Prostate gland (tissue), 2 donors: ENCODE results near the gene NUAK2. TPM values are rescaled to one million over a fixed set of nuclear protein-coding genes. Genes with fewer than 3 reads are reported as not detected.

Source experiments
- DNase-seq: peaks from one replicate; pipeline ENCODE4 v3.0.0-alpha.2; 2019; ENCODE audit warnings: low spot score
- H3K27ac ChIP-seq, 2 donors: fragments of 200-600 bp; sonication (generic); 2 replicates each; pipeline ENCODE4 v1.5.1; 2017 to 2019
- H3K27me3 ChIP-seq: fragments of 200-600 bp; sonication (generic); replicated peaks from 2 replicates; pipeline ENCODE4 v1.5.1; 2019; ENCODE audit not compliant: insufficient read depth
- H3K36me3 ChIP-seq, 2 donors: fragments of 200-600 bp; sonication (generic); 1 replicate in 1 of 2; 2 replicates in 1 of 2; pipeline versions ENCODE4 v1.5.1 to v1.8.1; 2017 to 2019
- H3K4me1 ChIP-seq: fragments of 200-600 bp; sonication (generic); replicated peaks from 2 replicates; pipeline ENCODE4 v1.5.1; 2019
- H3K4me3 ChIP-seq, 2 donors: fragments of 200-600 bp; sonication (generic); 2 replicates each; pipeline ENCODE4 v1.5.1; 2017 to 2019
- H3K9me3 ChIP-seq: fragments of 200-600 bp; sonication (generic); 2 replicates; pipeline ENCODE4 v1.5.1; 2017
- POLR2A ChIP-seq: fragments of 450-650 bp; IDR thresholded peaks from one replicate; pipeline ENCODE4 v1.6.1; 2016; ENCODE audit warnings: antibody characterized with exemption, mild to moderate bottlenecking
- POLR2AphosphoS5 ChIP-seq: sonication (generic); formaldehyde crosslinking; IDR thresholded peaks from one replicate; pipeline ENCODE4 v1.6.1; 2017; ENCODE audit warnings: antibody characterized with exemption
- WGBS: methylation state at CpG from one replicate; pipeline ENCODE4 v1.1.5; 2018; 5-methylcytosine and 5-hydroxymethylcytosine counted together
- intact Hi-C: fragments of 100-400 bp; cut with DNase I; formaldehyde crosslinking; loops from one replicate; pipeline ENCODE4 v1.14.2; 2022
- total RNA-seq, 2 donors: library from RNA; depleted of rRNA; stranded (reverse); fragments of >200 nt; gene quantifications; one replicate each; pipeline ENCODE4 v1.1.0, GENCODE V29; 2016
- TF ChIP-seq, protein P1 (sequence below), 4 experiments: fragments of 200-600 bp in 2 of 4; fragments of 450-650 bp in 2 of 4; sonication (generic) in 2 of 4; IDR thresholded peaks; 1 replicate in 3 of 4; 2 replicates in 1 of 4; pipeline ENCODE4 v1.5.1; 2016 to 2019; ENCODE audit warnings: antibody characterized with exemption in 4 of 4, mild to moderate bottlenecking in 2 of 4, moderate library complexity in 2 of 4

Gene NUAK2
- total RNA-seq, 2 donors from 2014 or later: 3.7 to 20.0 TPM

DNA sequence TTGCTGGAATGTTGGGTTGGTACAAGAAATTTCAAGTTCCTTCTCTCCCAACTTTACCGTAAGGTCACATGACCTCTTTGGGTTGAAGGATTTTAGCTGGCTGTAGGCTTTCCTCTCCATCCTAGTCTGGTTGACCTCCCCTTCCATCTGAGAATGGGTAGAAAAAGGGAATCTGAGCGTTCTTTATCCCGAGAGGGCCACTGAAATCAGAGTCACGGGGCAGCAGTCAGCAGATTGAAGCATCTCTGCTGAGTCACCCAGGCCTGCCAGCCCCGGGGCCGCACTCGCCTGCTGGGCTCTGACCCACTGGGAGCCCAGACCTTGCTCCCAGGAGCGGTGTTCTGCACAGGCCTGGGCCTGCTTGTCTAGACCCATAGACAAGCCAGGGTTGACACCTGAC is 62.8 kb downstream of the NUAK2 start:
- Histone ChIP-seq H3K4me3 (no peak overlapping the region), H3K4me1 (no peaks in the 10 kb centered on the region), H3K27me3 (no peaks in the 10 kb centered on the region), H3K9me3 (no peaks in the 10 kb centered on the region), H3K36me3 (no peaks in the 10 kb centered on the region), H3K27ac (no peak overlapping the region)
- intact Hi-C loops: loop anchor here (5.0 kb wide), 3 partner anchors 116 to 281 kb away; partner anchors contain the start of gene RBBP5
- DNase-seq: no peak
- TF ChIP-seq POLR2A (no peak), POLR2AphosphoS5 (no peak)
- TF ChIP-seq, protein P1, sequence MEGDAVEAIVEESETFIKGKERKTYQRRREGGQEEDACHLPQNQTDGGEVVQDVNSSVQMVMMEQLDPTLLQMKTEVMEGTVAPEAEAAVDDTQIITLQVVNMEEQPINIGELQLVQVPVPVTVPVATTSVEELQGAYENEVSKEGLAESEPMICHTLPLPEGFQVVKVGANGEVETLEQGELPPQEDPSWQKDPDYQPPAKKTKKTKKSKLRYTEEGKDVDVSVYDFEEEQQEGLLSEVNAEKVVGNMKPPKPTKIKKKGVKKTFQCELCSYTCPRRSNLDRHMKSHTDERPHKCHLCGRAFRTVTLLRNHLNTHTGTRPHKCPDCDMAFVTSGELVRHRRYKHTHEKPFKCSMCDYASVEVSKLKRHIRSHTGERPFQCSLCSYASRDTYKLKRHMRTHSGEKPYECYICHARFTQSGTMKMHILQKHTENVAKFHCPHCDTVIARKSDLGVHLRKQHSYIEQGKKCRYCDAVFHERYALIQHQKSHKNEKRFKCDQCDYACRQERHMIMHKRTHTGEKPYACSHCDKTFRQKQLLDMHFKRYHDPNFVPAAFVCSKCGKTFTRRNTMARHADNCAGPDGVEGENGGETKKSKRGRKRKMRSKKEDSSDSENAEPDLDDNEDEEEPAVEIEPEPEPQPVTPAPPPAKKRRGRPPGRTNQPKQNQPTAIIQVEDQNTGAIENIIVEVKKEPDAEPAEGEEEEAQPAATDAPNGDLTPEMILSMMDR (IDR thresholded peaks at IDR 0.05): no peak
- WGBS: 92% methylated on average over 8 of the region's 8 CpGs

- no peaks in the 10 kb centered on the region for H3K4me1 ChIP-seq
- no peak overlapping the region for H3K4me3 ChIP-seq
- no peaks in the 10 kb centered on the region for H3K36me3 ChIP-seq
- H3K9me3 ChIP-seq: no peaks in the 10 kb centered on the region
- DNase-seq: no peak
- no peaks in the 10 kb centered on the region for H3K27me3 ChIP-seq
- intact Hi-C loops: loop anchor here (5.0 kb wide), 3 partner anchors 116 to 281 kb away; partner anchors contain the start of gene RBBP5
- TF ChIP-seq POLR2A: no peak
- no peak for TF ChIP-seq POLR2AphosphoS5
- TF ChIP-seq, protein P1 (IDR thresholded peaks at IDR 0.05): no peak
- no peak overlapping the region for H3K27ac ChIP-seq
- WGBS: 78% methylated on average over 7 of the region's 7 CpGs
Observed at GRCh38 chr1:205258261-205258691, 63.3 kb downstream of the NUAK2 start.

DNA sequence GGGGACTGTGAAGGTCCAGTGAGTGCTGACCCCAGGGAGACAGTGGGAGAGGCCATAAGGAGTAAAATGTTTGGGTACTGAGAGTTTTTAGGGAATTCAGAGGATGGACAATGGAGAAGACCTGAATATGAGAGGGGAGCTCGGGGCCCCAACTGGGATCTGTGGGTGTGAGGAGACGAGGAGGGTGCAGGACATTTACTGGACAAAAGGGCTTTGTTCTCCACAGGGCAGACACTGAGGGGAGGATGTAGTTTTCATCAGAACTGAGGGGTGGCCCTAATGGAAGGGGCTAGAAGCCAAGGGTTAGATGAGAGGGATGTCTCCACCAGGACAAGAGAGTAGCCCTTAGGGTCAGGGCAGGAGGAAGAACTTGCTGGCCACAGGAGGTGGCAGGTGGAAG is 63.8 kb downstream of the NUAK2 start:
- no peak overlapping the region for H3K4me3 ChIP-seq
- intact Hi-C loops: loop anchor here (2.0 to 5.0 kb wide), 4 partner anchors 29 to 280 kb away; partner anchors contain the start of gene RBBP5
- H3K36me3 ChIP-seq: no peaks in the 10 kb centered on the region
- no peak for DNase-seq
- no peak overlapping the region for H3K27ac ChIP-seq
- H3K27me3 ChIP-seq: no peaks in the 10 kb centered on the region
- H3K9me3 ChIP-seq: no peaks in the 10 kb centered on the region
- 84% methylated on average over 2 of the region's 2 CpGs for WGBS
- TF ChIP-seq, protein P1 (IDR thresholded peaks at IDR 0.05): no peak
- H3K4me1 ChIP-seq: no peaks in the 10 kb centered on the region

- Histone ChIP-seq H3K4me3 (no peak overlapping the region), H3K27me3 (no peaks in the 10 kb centered on the region), H3K36me3 (no peaks in the 10 kb centered on the region), H3K4me1 (no peaks in the 10 kb centered on the region), H3K9me3 (no peaks in the 10 kb centered on the region), H3K27ac (no peak overlapping the region)
- intact Hi-C loops: loop anchor here (2.0 to 5.0 kb wide), 4 partner anchors 28 to 280 kb away; partner anchors contain the start of gene RBBP5
- DNase-seq: no peak
- 93% methylated on average over 19 of the region's 19 CpGs for WGBS
- no peak for TF ChIP-seq POLR2A
- TF ChIP-seq, protein P1 (IDR thresholded peaks at IDR 0.05): no peak
- no peak for TF ChIP-seq POLR2AphosphoS5
Observed at GRCh38 chr1:205256951-205257625, 64.5 kb downstream of the NUAK2 start.
